ENCODE data around the gene PTPRA.

Gene PTPRA

DNA sequence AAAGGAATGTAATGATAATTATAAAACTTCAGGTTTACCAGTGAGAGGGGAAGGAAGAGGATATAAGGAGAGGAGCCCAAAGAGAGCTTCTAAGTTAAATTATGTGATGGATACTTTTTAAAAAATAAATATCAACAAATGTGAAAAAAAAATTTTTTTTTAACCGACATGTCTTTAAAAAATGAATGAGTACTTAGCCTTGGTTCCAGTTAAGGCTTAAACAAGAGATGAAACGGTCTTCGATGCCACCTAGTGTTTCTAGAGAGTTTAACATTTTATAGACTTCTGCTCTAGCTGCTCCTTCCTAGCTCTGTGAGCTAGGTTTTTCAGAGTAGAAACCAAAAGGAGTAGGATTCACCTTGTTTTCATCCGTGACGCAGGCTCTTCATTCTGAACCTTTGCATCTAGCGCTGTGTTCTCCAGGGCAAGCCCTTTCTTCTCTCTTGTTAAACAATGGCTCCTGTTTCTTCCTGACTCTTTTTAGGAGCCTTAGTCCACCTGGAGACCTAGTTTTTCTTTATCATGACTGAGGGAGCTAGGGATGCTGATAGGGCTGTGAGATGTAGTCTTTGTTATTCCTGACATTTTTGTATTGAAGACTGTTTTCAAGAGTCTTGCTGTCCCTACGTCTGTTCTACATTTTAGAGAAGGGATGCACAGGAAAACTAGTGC lies 127.7 kb downstream of the PTPRA start:
- H3K4me3 ChIP-seq (replicated peaks in 1 of 2; ENCODE audit: low read depth in 2 of 2, low read length in 2 of 2), result no peak overlapping the region
- TF ChIP-seq, protein P1, sequence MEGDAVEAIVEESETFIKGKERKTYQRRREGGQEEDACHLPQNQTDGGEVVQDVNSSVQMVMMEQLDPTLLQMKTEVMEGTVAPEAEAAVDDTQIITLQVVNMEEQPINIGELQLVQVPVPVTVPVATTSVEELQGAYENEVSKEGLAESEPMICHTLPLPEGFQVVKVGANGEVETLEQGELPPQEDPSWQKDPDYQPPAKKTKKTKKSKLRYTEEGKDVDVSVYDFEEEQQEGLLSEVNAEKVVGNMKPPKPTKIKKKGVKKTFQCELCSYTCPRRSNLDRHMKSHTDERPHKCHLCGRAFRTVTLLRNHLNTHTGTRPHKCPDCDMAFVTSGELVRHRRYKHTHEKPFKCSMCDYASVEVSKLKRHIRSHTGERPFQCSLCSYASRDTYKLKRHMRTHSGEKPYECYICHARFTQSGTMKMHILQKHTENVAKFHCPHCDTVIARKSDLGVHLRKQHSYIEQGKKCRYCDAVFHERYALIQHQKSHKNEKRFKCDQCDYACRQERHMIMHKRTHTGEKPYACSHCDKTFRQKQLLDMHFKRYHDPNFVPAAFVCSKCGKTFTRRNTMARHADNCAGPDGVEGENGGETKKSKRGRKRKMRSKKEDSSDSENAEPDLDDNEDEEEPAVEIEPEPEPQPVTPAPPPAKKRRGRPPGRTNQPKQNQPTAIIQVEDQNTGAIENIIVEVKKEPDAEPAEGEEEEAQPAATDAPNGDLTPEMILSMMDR (IDR thresholded peaks at IDR 0.05; ENCODE audit: low read depth, low read length), result peak; percentile 39
- DNase-seq (ENCODE audit: low read depth in 2 of 2), result peak; percentile 75 to 85

DNA sequence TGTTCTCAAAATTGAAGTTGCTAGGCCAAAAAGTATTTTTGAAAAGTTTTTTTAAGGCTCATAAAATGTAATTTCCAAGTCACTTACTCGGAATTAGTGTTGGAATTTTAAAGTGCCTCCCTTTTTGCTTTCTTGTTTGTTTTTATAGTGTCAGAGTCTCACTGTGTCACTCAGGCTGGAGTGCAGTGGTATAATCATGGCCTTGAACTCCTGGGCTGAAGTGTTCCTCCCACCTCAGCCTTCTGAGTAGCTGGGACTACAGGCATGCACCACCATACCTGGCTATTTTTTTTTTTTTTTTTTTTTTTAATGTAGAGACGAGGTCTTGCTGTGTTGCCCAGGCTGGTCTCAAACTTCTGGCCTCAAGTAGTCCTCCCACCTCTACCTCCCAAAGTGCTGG lies 130.1 kb downstream of the PTPRA start:
- no peak for DNase-seq (ENCODE audit: low read depth in 2 of 2)
- TF ChIP-seq, protein P1 (IDR thresholded peaks at IDR 0.05; ENCODE audit: low read depth, low read length), result no peak
- no peak overlapping the region for H3K4me3 ChIP-seq (replicated peaks in 1 of 2; ENCODE audit: low read depth in 2 of 2, low read length in 2 of 2)

DNA sequence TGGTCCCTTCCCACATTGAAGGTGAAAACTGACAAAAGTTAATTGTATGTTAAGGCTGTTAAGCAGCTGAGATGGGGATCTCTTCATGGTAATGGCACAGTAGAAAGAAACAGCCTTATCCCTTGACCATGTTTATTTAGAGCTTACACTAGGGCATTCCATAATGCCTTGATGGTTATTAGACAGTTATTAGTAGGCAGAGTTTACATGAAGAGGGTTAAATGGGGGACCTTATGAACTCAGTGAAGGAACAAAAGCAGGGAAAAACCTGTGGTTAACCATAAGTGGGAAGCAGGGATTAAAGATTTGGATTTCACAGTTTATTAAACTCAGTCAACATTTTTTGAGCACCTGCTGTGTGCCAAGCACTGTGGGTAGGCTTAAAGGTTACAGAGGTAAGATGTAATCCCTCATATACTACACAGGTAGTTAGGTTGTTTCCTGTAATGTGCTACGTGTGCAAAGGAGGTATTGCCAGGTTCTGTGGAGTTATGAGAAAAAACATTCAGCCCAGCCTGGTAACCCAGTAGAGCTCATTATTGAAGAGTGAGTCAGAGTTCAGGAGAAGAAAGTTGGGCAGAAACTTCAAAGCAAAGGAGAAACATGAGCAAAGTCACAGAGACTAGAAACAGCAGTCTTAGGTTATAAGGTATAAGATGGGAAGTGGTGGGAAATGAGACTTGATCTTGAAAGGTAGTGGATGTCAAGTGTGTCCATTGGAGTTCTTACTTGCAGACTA lies 137.9 kb downstream of the PTPRA start:
- no peak overlapping the region for H3K4me3 ChIP-seq (replicated peaks in 1 of 2; ENCODE audit: low read depth in 2 of 2, low read length in 2 of 2)
- peak; percentile 10 to 54 for DNase-seq (ENCODE audit: low read depth in 2 of 2)
- TF ChIP-seq, protein P1 (IDR thresholded peaks at IDR 0.05; ENCODE audit: low read depth, low read length), result no peak

DNA sequence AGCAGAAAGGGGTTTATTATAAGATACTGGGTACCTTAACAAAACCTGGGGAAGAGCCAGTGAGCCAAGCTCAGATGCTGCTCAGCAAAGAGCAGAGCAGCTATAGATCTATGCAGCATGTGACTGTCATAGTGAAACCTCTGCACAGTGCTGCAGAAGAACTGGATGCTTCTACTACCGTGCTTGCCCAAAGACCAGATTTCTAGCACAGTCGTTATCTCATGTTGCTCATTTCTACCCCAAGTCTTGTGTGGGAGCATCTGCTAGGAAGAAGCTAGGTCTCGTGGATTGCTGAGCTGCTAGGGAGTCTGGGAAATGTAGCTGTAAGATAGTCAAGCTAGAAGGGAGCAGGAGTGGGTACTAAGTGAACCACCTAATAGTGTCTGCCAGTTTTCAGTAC lies 138.5 kb downstream of the PTPRA start:
- TF ChIP-seq, protein P1 (IDR thresholded peaks at IDR 0.05; ENCODE audit: low read depth, low read length), result no peak
- DNase-seq (ENCODE audit: low read depth in 2 of 2), result no peak
- H3K4me3 ChIP-seq (replicated peaks in 1 of 2; ENCODE audit: low read depth in 2 of 2, low read length in 2 of 2), result no peak overlapping the region

DNA sequence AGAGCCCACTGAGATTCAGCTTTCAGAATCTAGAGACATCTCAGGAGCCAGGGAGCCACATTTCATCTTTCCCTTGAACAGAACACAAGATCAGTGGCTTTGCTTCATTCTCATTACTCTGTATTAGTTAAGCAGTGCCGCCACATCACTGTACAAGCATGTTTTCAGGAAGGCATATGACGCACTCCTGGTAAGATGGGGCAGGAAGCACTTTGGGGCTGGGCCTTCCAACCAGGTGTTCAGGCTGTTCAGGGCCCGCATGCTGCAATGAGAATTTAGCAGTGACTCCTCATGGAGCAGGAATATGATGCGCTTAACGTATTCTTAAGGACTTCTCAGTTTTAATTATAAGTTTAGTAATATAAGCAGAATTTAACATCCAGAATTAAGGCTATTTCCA lies 140.5 kb downstream of the PTPRA start:
- H3K4me3 ChIP-seq (replicated peaks in 1 of 2; ENCODE audit: low read depth in 2 of 2, low read length in 2 of 2), result no peak overlapping the region
- TF ChIP-seq, protein P1 (IDR thresholded peaks at IDR 0.05; ENCODE audit: low read depth, low read length), result no peak
- DNase-seq (ENCODE audit: low read depth in 2 of 2), result no peak

DNA sequence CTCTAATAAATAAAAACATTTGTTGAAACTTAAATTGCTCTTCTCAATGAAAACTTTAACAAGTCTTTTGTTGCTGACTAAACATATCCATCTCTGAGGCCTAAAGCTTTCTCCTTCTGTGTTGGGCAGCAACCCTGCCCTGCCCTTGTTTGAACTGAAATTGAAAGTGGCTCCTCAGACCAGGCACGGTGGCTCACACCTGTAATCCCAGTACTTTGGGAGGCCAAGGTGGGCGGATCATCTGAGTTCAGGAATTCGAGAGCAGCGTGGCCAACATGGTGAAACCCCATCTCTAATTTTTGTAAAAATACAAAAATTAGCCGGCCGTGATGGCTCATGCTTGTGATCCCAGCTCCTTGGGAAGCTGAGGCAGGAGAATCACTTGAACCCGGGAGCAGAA lies 140.9 kb downstream of the PTPRA start:
- DNase-seq (ENCODE audit: low read depth in 2 of 2), result no peak
- no peak overlapping the region for H3K4me3 ChIP-seq (replicated peaks in 1 of 2; ENCODE audit: low read depth in 2 of 2, low read length in 2 of 2)
- TF ChIP-seq, protein P1 (IDR thresholded peaks at IDR 0.05; ENCODE audit: low read depth, low read length), result no peak

Data from cardiac fibroblast (primary cell).